Omental fat pad (tissue), 4 donors: Measurements from ENCODE around the gene NUBP2. TPM values are rescaled to one million over a fixed set of nuclear protein-coding genes. Genes with fewer than 3 reads are reported as not detected.

Source experiments
- ATAC-seq: fragments of 150-250 bp; one replicate; pipeline ENCODE4 v1.9.1; 2016; ENCODE audit warnings: mild to moderate bottlenecking, moderate library complexity; ENCODE audit not compliant: low FRiP score
- DNase-seq: peaks from one replicate; pipeline ENCODE4 v3.0.0-alpha.2; 2019; ENCODE audit warnings: low spot score
- CTCF ChIP-seq, 3 donors: fragments of 450-650 bp; IDR thresholded peaks; one replicate each; pipeline ENCODE4 v1.5.1; 2016 to 2017; ENCODE audit warnings: antibody characterized with exemption in 3 of 3, mild to moderate bottlenecking in 3 of 3, moderate library complexity in 2 of 3
- total RNA-seq, 4 donors: library from RNA; depleted of rRNA; stranded (reverse); fragments of >200 nt; gene quantifications; one replicate each; pipeline ENCODE4 v1.1.0, GENCODE V29; 2016

The NUBP2 gene
- total RNA-seq, 4 donors from 2014 or later: 49.2 to 85.9 (median 60.2) TPM

GRCh38 chr16:1772908-1773702 lies 9.7 kb upstream of the NUBP2 start, which contains the start of gene MRPS34:
Gene MRPS34 (minus strand): TSS chr16:1773134. CDS start chr16:1773119, 15 bp downstream.
- peak in 1 of 3 donors; percentile 68 for TF ChIP-seq CTCF (IDR thresholded peaks at IDR 0.05)
- DNase-seq (peak; percentile 56), ATAC-seq (peak; percentile 74)

GRCh38 chr16:1773703-1774447 lies 8.9 kb upstream of the NUBP2 start:
- ATAC-seq (no peak), DNase-seq (no peak)
- TF ChIP-seq CTCF (IDR thresholded peaks at IDR 0.05): no peak

DNA sequence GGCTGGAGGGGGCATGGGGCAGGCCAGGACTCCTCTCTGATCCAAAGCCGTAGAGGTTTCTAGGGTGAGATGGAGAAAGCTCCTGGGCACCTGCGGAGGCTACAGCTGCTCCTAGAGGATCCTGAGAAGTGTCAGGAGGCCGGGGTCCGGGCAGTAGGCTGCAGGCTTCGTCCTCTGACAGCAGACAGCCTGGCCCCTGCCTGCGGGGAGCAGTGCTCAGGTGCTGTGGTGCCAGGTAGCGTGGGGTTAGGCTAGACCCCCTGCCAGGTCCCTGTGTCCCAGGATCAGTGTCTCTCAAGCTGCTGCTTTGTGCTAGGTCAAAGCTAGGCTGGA lies 8.3 kb upstream of the NUBP2 start:
- ATAC-seq (no peak), DNase-seq (no peak)
- TF ChIP-seq CTCF (IDR thresholded peaks at IDR 0.05): no peak

GRCh38 chr16:1775006-1775845 lies 7.5 kb upstream of the NUBP2 start:
- TF ChIP-seq CTCF (IDR thresholded peaks at IDR 0.05): no peak
- DNase-seq (no peak), ATAC-seq (no peak)

- TF ChIP-seq CTCF (IDR thresholded peaks at IDR 0.05): no peak
- no peak for DNase-seq
- ATAC-seq: no peak
These were observed 6.7 kb upstream of the NUBP2 start for GRCh38 chr16:1775846-1776671.

DNA sequence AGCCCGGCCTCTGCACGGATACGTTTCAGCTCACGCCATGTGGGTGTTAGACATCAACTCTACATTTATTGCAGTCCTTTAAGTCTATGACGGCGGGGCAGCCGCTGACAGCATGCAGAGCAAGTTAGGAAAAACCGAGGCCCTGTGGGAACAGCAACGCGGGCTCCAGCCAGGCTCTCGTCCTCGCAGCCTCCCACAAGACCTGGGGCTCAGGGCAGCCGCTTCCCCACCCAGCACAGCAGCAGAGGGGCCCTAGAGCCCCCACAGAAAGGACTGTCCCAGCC lies 6.1 kb upstream of the NUBP2 start:
- ATAC-seq (no peak), DNase-seq (no peak)
- no peak for TF ChIP-seq CTCF (IDR thresholded peaks at IDR 0.05)
